HepG2 (cell line): Measurements from ENCODE around the gene ESAM. TPM values are rescaled to one million over a fixed set of nuclear protein-coding genes. Genes with fewer than 3 reads are reported as not detected.
A peak's percentile ranks its signal among the peaks of the same experiment; 100 is the strongest.

Experiments used
- ATAC-seq: fragments of 200-7000 bp; cut with Tn5 transposase; 3 replicates; pipeline ENCODE4 v1.9.1; 2020; ENCODE audit warnings: mild to moderate bottlenecking, moderate library complexity
- BruUV-seq: library from RNA; stranded (reverse); fragments of 400-500 nt; replicated peaks from 2 replicates; lab custom pipeline; 2021; lab: Mats Ljungman, UMichigan
- CTCF ChIA-PET: fragments of 300-600 bp; formaldehyde crosslinking; extraction: SDS; loops from one replicate; lab custom pipeline; 2021; ENCODE audit warnings: low total read pairs, inconsistent platforms, low intra/inter-chr PET ratio; lab: Yijun Ruan, JAX
- POLR2A ChIA-PET: fragments of 350-600 bp; sonication (Branson Sonifier 250); formaldehyde crosslinking; loops from one replicate; lab custom pipeline; 2020; ENCODE audit warnings: antibody characterized with exemption, inconsistent platforms; lab: Yijun Ruan, JAX
- DNase-seq: peaks from one replicate; pipeline ENCODE4 v3.0.0-alpha.2; 2015; ENCODE audit warnings: low spot score
- FAIRE-seq: peaks from 3 replicates; lab custom pipeline; 2011; peaks lifted over from hg19 to GRCh38; lab: Jason Lieb, UNC
- H2AFZ ChIP-seq: one replicate; pipeline ENCODE4 v1.6.1; 2011; ENCODE audit warnings: low read length, inconsistent platforms
- H3K27ac ChIP-seq: fragments of 300-600 bp; 3 replicates; pipeline ENCODE4 v1.8.0; 2011; ENCODE audit warnings: mixed run types, mild to moderate bottlenecking, mixed read lengths, low read length, inconsistent platforms; ENCODE audit not compliant: insufficient read depth; ENCODE audit errors: extremely low read length
- H3K27me3 ChIP-seq, 2 experiments: fragments of 200-600 bp in 1 of 2; 2 replicates in 1 of 2; 3 replicates in 1 of 2; pipeline versions ENCODE4 v1.6.0 to v1.8.0; 2011; ENCODE audit warnings: low read length in 2 of 2, mild to moderate bottlenecking in 2 of 2, moderate library complexity in 2 of 2, inconsistent platforms in 1 of 2; ENCODE audit not compliant: insufficient read depth in 2 of 2, control insufficient read depth in 1 of 2
- H3K36me3 ChIP-seq, 2 experiments: fragments of 200-600 bp in 1 of 2; replicated peaks in 1 of 2; 2 replicates in 1 of 2; 3 replicates in 1 of 2; pipeline versions ENCODE4 v1.5.1 to v1.8.0; 2011; ENCODE audit warnings: low read length in 2 of 2, inconsistent platforms in 1 of 2; ENCODE audit not compliant: insufficient read depth in 2 of 2, control insufficient read depth in 1 of 2
- H3K4me1 ChIP-seq: 2 replicates; pipeline ENCODE4 v1.5.1; 2012; ENCODE audit warnings: low read length, inconsistent platforms; ENCODE audit not compliant: insufficient read depth
- H3K4me2 ChIP-seq: 2 replicates; pipeline ENCODE4 v1.6.0; 2011; ENCODE audit warnings: low read depth, low read length, inconsistent platforms
- H3K4me3 ChIP-seq, 3 experiments: fragments of 200-600 bp in 1 of 3; sonication (generic), shearing (Covaris generic) in 1 of 3; replicated peaks in 1 of 3; 2 replicates each; pipeline ENCODE4 v1.5.1; 2011 to 2016; ENCODE audit warnings: low read length in 3 of 3, inconsistent platforms in 2 of 3, low read depth in 2 of 3, mild to moderate bottlenecking in 2 of 3, control low read depth in 1 of 3, mixed read lengths in 1 of 3; ENCODE audit not compliant: insufficient read depth in 1 of 3
- H3K79me2 ChIP-seq: one replicate; pipeline ENCODE4 v1.6.1; 2011; ENCODE audit warnings: low read length, inconsistent platforms; ENCODE audit not compliant: insufficient read depth
- H3K9ac ChIP-seq: 2 replicates; pipeline ENCODE4 v1.6.0; 2011; ENCODE audit warnings: mild to moderate bottlenecking, low read depth, low read length, inconsistent platforms; ENCODE audit not compliant: insufficient read depth
- H3K9me3 ChIP-seq: 2 replicates; pipeline ENCODE4 v1.5.1; 2012; ENCODE audit warnings: mild to moderate bottlenecking, low read length
- H4K20me1 ChIP-seq: 2 replicates; pipeline ENCODE4 v1.6.0; 2011; ENCODE audit warnings: inconsistent platforms, mild to moderate bottlenecking, low read length, moderate library complexity; ENCODE audit not compliant: insufficient read depth
- EZH2 ChIP-seq: conservative IDR thresholded peaks from 2 replicates; pipeline ENCODE4 v1.6.1; 2012; ENCODE audit warnings: mild to moderate bottlenecking, low read depth, low read length, moderate library complexity
- HIVEP1 ChIP-seq: sonication (generic); formaldehyde crosslinking; IDR thresholded peaks from 2 replicates; pipeline ENCODE4 v1.4.0; 2020; ENCODE audit warnings: mild to moderate bottlenecking, missing genetic modification reagents
- IRX3 ChIP-seq: sonication (generic); formaldehyde crosslinking; IDR thresholded peaks from 2 replicates; pipeline ENCODE4 v1.8.1; 2023; ENCODE audit warnings: mild to moderate bottlenecking, low read depth, missing genetic modification reagents, borderline replicate concordance
- MLXIP ChIP-seq: sonication (generic); formaldehyde crosslinking; IDR thresholded peaks from 2 replicates; pipeline ENCODE4 v1.9.0; 2021; ENCODE audit warnings: missing genetic modification reagents, borderline replicate concordance
- SMAD3 ChIP-seq: sonication (generic); formaldehyde crosslinking; IDR thresholded peaks from 2 replicates; pipeline ENCODE4 v1.4.0; 2020; ENCODE audit warnings: missing genetic modification reagents
- ZFAT ChIP-seq: sonication (generic); formaldehyde crosslinking; conservative IDR thresholded peaks from 2 replicates; pipeline ENCODE4 v1.8.1; 2023; ENCODE audit warnings: missing genetic modification reagents, inconsistent platforms
- ZNF292 ChIP-seq: sonication (generic); formaldehyde crosslinking; IDR thresholded peaks from 2 replicates; pipeline ENCODE4 v1.8.1; 2022; ENCODE audit warnings: mild to moderate bottlenecking, low read depth, missing genetic modification reagents, borderline replicate concordance
- WGBS: methylation state at CpG from one replicate; pipeline ENCODE4 v1.1.6; 2017; ENCODE audit warnings: low lambda C conversion rate; 5-methylcytosine and 5-hydroxymethylcytosine counted together
- in situ Hi-C: cut with HindIII; loops from 2 replicates; pipeline ENCODE4 v1.10.0; 2017; ENCODE audit warnings: low pct_unique_long_range_greater_than_20kb; ENCODE audit not compliant: extremely low pct_ligation_motif_present
- intact Hi-C: fragments of 100-400 bp; cut with micrococcal nuclease; formaldehyde crosslinking; loops from one replicate; pipeline ENCODE4 v1.10.0; 2022; ENCODE audit not compliant: unreplicated experiment
- polyA plus RNA-seq, 8 experiments: library from polyadenylated mRNA; depleted of rRNA in 3 of 8; stranded (reverse) in 7 of 8; unstranded in 1 of 8; fragments of >200 nt; fragmentation: Illumina TruSeq in 4 of 8; extraction: Trizol in 4 of 8; gene quantifications; 2 replicates each; pipeline versions ENCODE4 v1.2.1 to v1.2.3, GENCODE V29; 2011 to 2016; ENCODE audit warnings: low read depth in 4 of 8, missing spikeins in 1 of 8, mixed read lengths in 1 of 8; ENCODE audit not compliant: insufficient read depth in 1 of 8
- total RNA-seq, 5 experiments: library from RNA; depleted of rRNA; stranded (reverse); fragments of >200 nt; fragmentation: Illumina TruSeq; extraction: Trizol; gene quantifications; 2 replicates each; pipeline ENCODE4 v1.2.3, GENCODE V29; 2016; ENCODE audit warnings: low read depth in 1 of 5
- TF ChIP-seq, protein P1 (sequence below): IDR thresholded peaks from 2 replicates; pipeline ENCODE4 v1.6.1; 2016; ENCODE audit warnings: missing genetic modification reagents, missing compliant biosample characterization

ESAM gene
- total and polyA plus RNA-seq, 2 of the 13 experiments (the other 11 are each of a cell fraction or from before 2014, with no cell fraction given) = 1.2 to 6.8 TPM

GRCh38 chr11:124761301-124762104, 587 bp downstream of the ESAM start:
- Histone ChIP-seq H3K27ac (no peak overlapping the region), H3K36me3 (no peaks in the 10 kb centered on the region), H3K27me3 (peaks cover 0 to 24% of the 10 kb centered on the region in 2 experiments; a peak in 4 of 5 replicates), H3K4me2 (peak overlapping the region; percentile 100), H3K4me1 (peaks cover 62% of the 10 kb centered on the region), H2AFZ (no peak overlapping the region), H3K4me3 (peak overlapping the region; percentile 57 to 89 (median 70); a peak in 5 of 6 replicates), H3K9me3 (no peaks in the 10 kb centered on the region), H3K79me2 (no peaks in the 10 kb centered on the region), H3K9ac (no peak overlapping the region), H4K20me1 (no peaks in the 10 kb centered on the region)
- no TSS peak for BruUV-seq
- FAIRE-seq (no peak), ATAC-seq (no peak), DNase-seq (no peak)
- intact Hi-C loops (loop anchor here (1.0 to 2.0 kb wide), 3 partner anchors 15 to 32 kb away; no protein-coding TSS in a partner anchor), in situ Hi-C loops (loop anchor here (5.0 kb wide), 1 partner anchor 89 kb away; the partner anchor contains the start of genes SIAE and SPA17)
- WGBS = 15% methylated on average over 17 of the region's 25 CpGs
- POLR2A ChIA-PET = interaction anchor here (2.2 to 3.5 kb wide), 2 partner anchors 10 to 15 kb away, joined by 8 to 16 read pairs; no protein-coding TSS in a partner anchor
- CTCF ChIA-PET = interaction anchor here (1.8 to 2.9 kb wide), 4 partner anchors 17 to 92 kb away, joined by 12 to 19 read pairs (median 14); no protein-coding TSS in a partner anchor
- TF ChIP-seq HIVEP1 (CRISPR knock-in tag) = no peak
- TF ChIP-seq, protein P1, sequence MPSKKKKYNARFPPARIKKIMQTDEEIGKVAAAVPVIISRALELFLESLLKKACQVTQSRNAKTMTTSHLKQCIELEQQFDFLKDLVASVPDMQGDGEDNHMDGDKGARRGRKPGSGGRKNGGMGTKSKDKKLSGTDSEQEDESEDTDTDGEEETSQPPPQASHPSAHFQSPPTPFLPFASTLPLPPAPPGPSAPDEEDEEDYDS = no peak
- no peak for TF ChIP-seq SMAD3 (CRISPR knock-in tag)
- TF ChIP-seq EZH2 = 0 out of 2 replicates have a peak, but pooled peaks have one; percentile 50
- TF ChIP-seq ZFAT = no peak
- no peak for TF ChIP-seq MLXIP (CRISPR knock-in tag)
- 0 out of 2 replicates have a peak, but pooled peaks have one; percentile 33 for TF ChIP-seq IRX3 (CRISPR knock-in tag)
- no peak for TF ChIP-seq ZNF292 (CRISPR knock-in tag)
